GM12891 (cell line): ENCODE results near the gene UBQLNL. TPM values are rescaled to one million over a fixed set of nuclear protein-coding genes. Genes with fewer than 3 reads are reported as not detected.

Source experiments
- DNase-seq: peaks from one replicate; pipeline ENCODE4 v3.0.0; 2011; ENCODE audit warnings: low spot score; ENCODE audit not compliant: insufficient read length
- FAIRE-seq: peaks from 2 replicates; lab custom pipeline; 2011; peaks lifted over from hg19 to GRCh38; lab: Jason Lieb, UNC
- PAX5 ChIP-seq: IDR thresholded peaks from 2 replicates; pipeline ENCODE4 v1.6.1; 2011; ENCODE audit warnings: low read length, moderate library complexity, mild to moderate bottlenecking; ENCODE audit not compliant: insufficient read depth, severe bottlenecking
- POLR2A ChIP-seq: IDR thresholded peaks from 2 replicates; pipeline ENCODE4 v1.6.1; 2011; ENCODE audit warnings: low read depth, low read length, control low read depth
- POLR2AphosphoS5 ChIP-seq: IDR thresholded peaks from 2 replicates; pipeline ENCODE4 v1.6.1; 2011; ENCODE audit warnings: low read depth, low read length, control low read depth
- POU2F2 ChIP-seq: IDR thresholded peaks from 2 replicates; pipeline ENCODE4 v1.6.1; 2011; ENCODE audit warnings: low read depth, mild to moderate bottlenecking, control low read depth, low read length, moderate library complexity
- SPI1 ChIP-seq: IDR thresholded peaks from 2 replicates; pipeline ENCODE4 v1.6.1; 2011; ENCODE audit warnings: low read depth, low read length, control low read depth
- TAF1 ChIP-seq: IDR thresholded peaks from 2 replicates; pipeline ENCODE4 v1.6.1; 2011; ENCODE audit warnings: low read depth, low read length, control low read depth
- polyA plus RNA-seq: library from polyadenylated mRNA; unstranded; fragments of >200 nt; gene quantifications from one replicate; pipeline ENCODE4 v1.2.1, GENCODE V29; 2012; ENCODE audit warnings: low read depth, missing spikeins, inconsistent platforms; ENCODE audit not compliant: missing spikeins

UBQLNL gene, protein sequence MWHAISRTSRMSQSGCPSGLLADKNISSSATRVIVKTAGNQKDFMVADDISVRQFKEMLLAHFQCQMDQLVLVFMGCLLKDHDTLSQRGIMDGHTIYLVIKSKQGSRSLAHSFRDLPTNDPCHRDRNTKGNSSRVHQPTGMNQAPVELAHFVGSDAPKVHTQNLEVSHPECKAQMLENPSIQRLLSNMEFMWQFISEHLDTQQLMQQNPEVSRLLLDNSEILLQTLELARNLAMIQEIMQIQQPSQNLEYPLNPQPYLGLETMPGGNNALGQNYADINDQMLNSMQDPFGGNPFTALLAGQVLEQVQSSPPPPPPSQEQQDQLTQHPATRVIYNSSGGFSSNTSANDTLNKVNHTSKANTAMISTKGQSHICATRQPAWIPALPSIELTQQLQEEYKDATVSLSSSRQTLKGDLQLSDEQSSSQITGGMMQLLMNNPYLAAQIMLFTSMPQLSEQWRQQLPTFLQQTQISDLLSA
- 0.91 TPM for polyA plus RNA-seq

GRCh38 chr11:5516599-5516998, at the start of gene UBQLNL:
Gene UBQLNL (minus strand): TSS chr11:5516699. CDS start chr11:5516441, 258 bp downstream.
- FAIRE-seq (no peak), DNase-seq (no peak)
- TF ChIP-seq TAF1: no peak
- TF ChIP-seq PAX5: no peak
- TF ChIP-seq POLR2A: no peak
- no peak for TF ChIP-seq POLR2AphosphoS5
- no peak for TF ChIP-seq POU2F2
- TF ChIP-seq SPI1: no peak

DNA sequence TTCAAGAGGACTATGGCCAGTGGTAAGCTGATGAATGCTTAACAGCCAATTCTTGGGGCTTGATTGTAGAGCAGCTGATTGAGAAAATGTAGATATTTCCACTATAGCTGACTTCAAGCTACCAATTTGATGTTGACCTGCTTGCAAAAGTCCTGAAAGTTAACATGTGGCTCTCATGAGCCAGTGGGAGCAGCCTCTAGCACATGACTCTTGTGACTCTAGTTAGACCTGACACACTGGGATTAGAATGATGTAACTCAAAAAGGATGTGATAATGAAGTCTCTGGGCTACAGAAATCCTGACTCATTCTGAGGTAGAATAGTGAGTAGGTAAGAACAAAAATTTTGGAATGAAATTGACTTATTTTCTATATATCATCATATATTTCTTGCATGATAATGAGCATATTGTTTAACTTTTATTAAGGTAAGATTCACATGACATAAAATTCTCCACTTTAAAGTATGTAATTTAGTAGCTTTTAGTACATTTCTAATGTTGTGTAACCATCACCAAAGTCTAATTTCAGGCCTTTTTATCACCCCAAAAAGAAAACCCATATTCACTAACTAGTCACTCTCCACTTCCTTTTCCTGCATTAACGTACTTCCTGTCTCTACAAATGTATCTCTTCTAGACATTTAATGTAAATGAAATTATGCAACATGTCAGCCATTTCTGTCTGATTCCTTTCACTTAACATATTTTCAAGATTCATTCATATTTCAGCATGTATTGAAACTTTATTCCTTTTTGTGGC, 47.9 kb upstream of the UBQLNL start:
- no peak for DNase-seq
- TF ChIP-seq POU2F2 (no peak), POLR2A (no peak), TAF1 (no peak), POLR2AphosphoS5 (no peak), PAX5 (no peak), SPI1 (no peak)
- no peak for FAIRE-seq

- TF ChIP-seq PAX5 (no peak), POU2F2 (no peak), POLR2AphosphoS5 (no peak), SPI1 (no peak), TAF1 (no peak), POLR2A (no peak)
- FAIRE-seq: no peak
- no peak for DNase-seq
Measured at GRCh38 chr11:5557751-5558150, 41.3 kb upstream of the UBQLNL start.

DNA sequence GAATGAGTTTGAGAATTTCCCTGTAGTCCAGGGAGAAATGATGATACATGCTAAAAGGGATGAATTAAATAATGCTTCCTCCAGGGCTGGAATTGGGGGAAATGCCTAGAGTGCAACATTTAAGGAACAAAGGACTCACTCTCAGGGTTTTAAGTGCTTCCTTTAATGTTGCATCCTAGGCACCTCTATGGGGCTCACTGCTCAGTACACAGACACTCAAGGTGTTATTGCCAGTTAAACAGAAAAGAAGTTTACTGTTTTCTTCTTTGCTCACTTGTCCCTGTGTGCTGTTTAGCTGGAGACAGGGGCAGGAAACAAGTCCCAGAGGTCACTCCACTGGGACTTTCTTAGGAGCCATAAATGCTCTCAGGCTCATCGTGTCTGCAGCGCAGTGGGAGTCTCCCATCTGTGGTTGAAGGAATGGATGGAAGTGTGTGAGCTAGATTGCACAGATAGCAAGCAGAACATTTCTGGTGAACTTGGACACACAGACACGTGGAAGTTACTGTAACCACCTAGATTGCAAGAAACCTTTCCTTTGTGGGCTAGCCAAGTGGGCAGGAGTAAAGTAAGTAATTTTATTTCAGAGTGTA, 40.2 kb upstream of the UBQLNL start:
- no peak for FAIRE-seq
- TF ChIP-seq TAF1 (no peak), POLR2A (no peak), SPI1 (no peak), PAX5 (no peak), POLR2AphosphoS5 (no peak), POU2F2 (no peak)

GRCh38 chr11:5553343-5553742, 36.8 kb upstream of the UBQLNL start:
- TF ChIP-seq SPI1 (no peak), PAX5 (no peak), POLR2AphosphoS5 (no peak), POLR2A (no peak), POU2F2 (no peak), TAF1 (no peak)
- FAIRE-seq (no peak), DNase-seq (no peak)

More for the DNA sequence above, 40.2 kb upstream of the UBQLNL start:
- no peak for DNase-seq

DNA sequence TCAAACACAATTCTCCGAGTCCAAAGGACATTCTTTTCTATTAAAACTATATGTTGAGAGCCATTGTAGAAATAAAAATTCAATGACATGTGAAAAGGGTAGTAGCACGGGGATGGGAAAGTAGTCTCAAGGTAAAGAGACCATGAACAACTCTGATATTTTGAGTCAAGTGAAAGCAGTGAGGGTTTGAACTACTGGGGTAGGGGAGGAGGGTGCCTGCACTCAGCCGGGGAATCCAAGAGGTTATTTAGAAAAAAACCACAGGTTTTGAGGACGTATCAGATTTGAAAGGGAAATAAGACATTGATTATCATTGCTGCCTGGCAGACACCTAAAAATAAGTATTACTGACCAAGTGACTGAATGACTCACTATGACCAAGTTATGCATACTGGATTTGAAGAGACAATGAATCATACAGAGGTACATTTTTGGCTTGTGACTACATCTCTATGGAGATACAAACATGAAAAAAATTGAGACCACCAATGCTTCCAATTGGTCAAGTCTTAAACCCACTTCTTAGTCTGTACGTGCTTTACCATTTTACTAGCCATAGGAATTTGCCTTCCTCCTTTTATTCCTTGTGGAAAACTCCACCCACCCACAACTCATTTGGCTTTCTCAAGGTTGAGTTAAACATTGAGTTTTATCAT, 34.1 kb upstream of the UBQLNL start:
- FAIRE-seq: no peak
- no peak for TF ChIP-seq POLR2A
- TF ChIP-seq POU2F2: no peak
- no peak for TF ChIP-seq SPI1
- no peak for TF ChIP-seq TAF1
- no peak for TF ChIP-seq PAX5
- TF ChIP-seq POLR2AphosphoS5: no peak
- DNase-seq: no peak

DNA sequence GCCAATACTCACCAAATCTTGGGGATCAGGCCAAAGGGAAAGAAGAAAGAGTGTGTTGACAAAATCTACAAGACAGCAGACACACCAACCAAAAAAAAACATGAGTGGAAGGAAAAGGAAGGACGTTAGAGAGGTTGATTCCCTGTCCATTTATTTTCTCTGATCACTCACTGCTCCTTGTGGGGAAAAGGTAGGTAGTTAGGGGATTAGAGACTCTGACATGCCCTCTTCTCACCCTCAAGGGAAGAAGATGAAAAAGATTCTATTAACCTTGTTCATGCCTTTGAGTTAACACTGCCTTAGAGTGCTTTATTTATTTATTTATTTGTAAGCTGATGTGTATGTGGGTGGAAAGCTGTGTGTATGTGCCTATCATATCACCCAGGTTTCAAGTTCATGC, 31.9 kb upstream of the UBQLNL start, which contains the start of gene OR52H1:
OR52H1 (minus strand) TSS at position 101 of the 400 bp plus-strand sequence. CDS start 3,035 bp downstream, outside the sequence.
- no peak for FAIRE-seq
- TF ChIP-seq PAX5 (no peak), POU2F2 (no peak), TAF1 (no peak), POLR2A (no peak), SPI1 (no peak)
- DNase-seq: no peak

- FAIRE-seq (no peak), DNase-seq (no peak)
- TF ChIP-seq POLR2A (no peak), PAX5 (no peak)
Measured at GRCh38 chr11:5547982-5548381, 31.5 kb upstream of the UBQLNL start.

- no peak for DNase-seq
- no peak for FAIRE-seq
- TF ChIP-seq POLR2A: no peak
- no peak for TF ChIP-seq SPI1
- TF ChIP-seq POLR2AphosphoS5: no peak
- no peak for TF ChIP-seq TAF1
Measured at GRCh38 chr11:5546457-5546856, 30.0 kb upstream of the UBQLNL start.
